ENCODE data around the gene DRG2. TPM values are rescaled to one million over a fixed set of nuclear protein-coding genes. Genes with fewer than 3 reads are reported as not detected.

Gene DRG2
- polyA plus RNA-seq, 1 donor from 2014 or later = 40.6 TPM

GRCh38 chr17:18142417-18142816 is 54.7 kb downstream of the DRG2 start:
- H3K9me3 ChIP-seq (ENCODE audit: low read length) = no peaks in the 10 kb centered on the region
- H4K20me1 ChIP-seq (ENCODE audit: insufficient read depth) = no peaks in the 10 kb centered on the region
- no peak for TF ChIP-seq EZH2 (IDR thresholded peaks at IDR 0.05; ENCODE audit: borderline replicate concordance, insufficient read depth, low read length, poor library complexity, severe bottlenecking)
- no peak for TF ChIP-seq MXI1 (conservative IDR thresholded peaks at IDR 0.05; ENCODE audit: poor library complexity, severe bottlenecking)
- no peak for TF ChIP-seq SMC3 (conservative IDR thresholded peaks at IDR 0.05; ENCODE audit: poor library complexity)
- no peak for TF ChIP-seq POLR2AphosphoS5 (IDR thresholded peaks at IDR 0.05)
- TF ChIP-seq EP300 (conservative IDR thresholded peaks at IDR 0.05; ENCODE audit: poor library complexity, severe bottlenecking) = no peak
- TF ChIP-seq REST (IDR thresholded peaks at IDR 0.05; ENCODE audit: borderline replicate concordance) = no peak
- TF ChIP-seq RAD21 (conservative IDR thresholded peaks at IDR 0.05) = no peak
- no peak for TF ChIP-seq CTCF (IDR thresholded peaks at IDR 0.05; ENCODE audit: poor library complexity, severe bottlenecking)
- no peak for TF ChIP-seq TAF1 (IDR thresholded peaks at IDR 0.05; ENCODE audit: low read depth)
- H3F3A ChIP-seq (ENCODE audit: insufficient read depth, low read length, poor library complexity, severe bottlenecking) = no peaks in the 10 kb centered on the region
- no peak overlapping the region for H3K9ac ChIP-seq (ENCODE audit: low read length)
- H3K4me3 ChIP-seq (ENCODE audit: low read length) = no peak overlapping the region
- no peaks in the 10 kb centered on the region for H3K36me3 ChIP-seq (ENCODE audit: insufficient read depth, low read length)
- no peaks in the 10 kb centered on the region for H3K9me2 ChIP-seq (ENCODE audit: insufficient read depth, low read length)
- H3K27ac ChIP-seq (ENCODE audit: low read length) = no peak overlapping the region
- H3K27me3 ChIP-seq (ENCODE audit: insufficient read depth, low read depth, low read length) = no peaks in the 10 kb centered on the region
- H2AFZ ChIP-seq (ENCODE audit: low read depth, low read length) = no peak overlapping the region
- no peak overlapping the region for H3K4me2 ChIP-seq (ENCODE audit: low read length)
- H3K79me2 ChIP-seq (replicated peaks; ENCODE audit: insufficient read depth, low read length) = no peaks in the 10 kb centered on the region

GRCh38 chr17:18143044-18143936 is 55.5 kb downstream of the DRG2 start:
- TF ChIP-seq TAF1 (IDR thresholded peaks at IDR 0.05; ENCODE audit: low read depth) = no peak
- TF ChIP-seq POLR2AphosphoS5 (IDR thresholded peaks at IDR 0.05) = no peak
- no peak for TF ChIP-seq RAD21 (conservative IDR thresholded peaks at IDR 0.05)
- TF ChIP-seq CTCF (IDR thresholded peaks at IDR 0.05; ENCODE audit: poor library complexity, severe bottlenecking) = no peak
- no peak for TF ChIP-seq MXI1 (conservative IDR thresholded peaks at IDR 0.05; ENCODE audit: poor library complexity, severe bottlenecking)
- TF ChIP-seq EZH2 (IDR thresholded peaks at IDR 0.05; ENCODE audit: borderline replicate concordance, insufficient read depth, low read length, poor library complexity, severe bottlenecking) = no peak
- TF ChIP-seq REST (IDR thresholded peaks at IDR 0.05; ENCODE audit: borderline replicate concordance) = no peak
- TF ChIP-seq SMC3 (conservative IDR thresholded peaks at IDR 0.05; ENCODE audit: poor library complexity) = no peak
- no peak for TF ChIP-seq EP300 (conservative IDR thresholded peaks at IDR 0.05; ENCODE audit: poor library complexity, severe bottlenecking)
- no peaks in the 10 kb centered on the region for H4K20me1 ChIP-seq (ENCODE audit: insufficient read depth)
- no peaks in the 10 kb centered on the region for H3K9me2 ChIP-seq (ENCODE audit: insufficient read depth, low read length)
- no peak overlapping the region for H3K4me2 ChIP-seq (ENCODE audit: low read length)
- H3K9ac ChIP-seq (ENCODE audit: low read length) = no peak overlapping the region
- H3K9me3 ChIP-seq (ENCODE audit: low read length) = no peaks in the 10 kb centered on the region
- H3K27me3 ChIP-seq (ENCODE audit: insufficient read depth, low read depth, low read length) = no peaks in the 10 kb centered on the region
- no peak overlapping the region for H3K4me3 ChIP-seq (ENCODE audit: low read length)
- H3K27ac ChIP-seq (ENCODE audit: low read length) = no peak overlapping the region
- no peaks in the 10 kb centered on the region for H3F3A ChIP-seq (ENCODE audit: insufficient read depth, low read length, poor library complexity, severe bottlenecking)
- no peaks in the 10 kb centered on the region for H3K79me2 ChIP-seq (replicated peaks; ENCODE audit: insufficient read depth, low read length)
- no peak overlapping the region for H2AFZ ChIP-seq (ENCODE audit: low read depth, low read length)
- H3K36me3 ChIP-seq (ENCODE audit: insufficient read depth, low read length) = no peaks in the 10 kb centered on the region

Measured in neural cell (in vitro differentiated cells).